ENCODE measurements around the gene INPP5D.

The INPP5D gene

DNA sequence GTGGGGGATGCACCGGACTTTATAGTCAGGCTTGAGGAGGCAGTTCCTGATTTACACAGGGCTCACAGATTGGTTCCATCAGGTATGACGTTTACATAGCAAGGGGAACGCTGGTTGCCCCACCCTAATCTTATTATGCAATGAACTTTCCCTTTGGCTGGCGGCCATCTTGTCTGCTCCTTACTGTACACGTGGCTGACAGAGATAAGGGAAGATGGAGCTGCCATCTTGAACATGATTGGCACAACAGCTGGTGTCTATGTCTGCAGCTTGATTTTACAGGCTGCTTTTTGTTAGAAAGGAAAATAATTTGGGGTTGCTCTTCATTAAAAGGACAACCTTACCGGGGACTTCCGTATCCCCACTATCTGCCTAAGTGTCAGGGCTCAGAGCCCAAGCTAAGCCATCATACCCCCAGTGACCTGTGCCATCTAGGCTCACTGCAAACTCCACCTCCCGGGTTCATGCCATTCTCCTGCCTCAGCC lies 157.8 kb downstream of the INPP5D start:
- no peak for TF ChIP-seq CTCF (IDR thresholded peaks at IDR 0.05; ENCODE audit: low read depth, low read length, missing control alignments)
- H3K4me3 ChIP-seq (ENCODE audit: low read depth, low read length) = no peak overlapping the region
- DNase-seq (ENCODE audit: low read depth) = no peak

DNA sequence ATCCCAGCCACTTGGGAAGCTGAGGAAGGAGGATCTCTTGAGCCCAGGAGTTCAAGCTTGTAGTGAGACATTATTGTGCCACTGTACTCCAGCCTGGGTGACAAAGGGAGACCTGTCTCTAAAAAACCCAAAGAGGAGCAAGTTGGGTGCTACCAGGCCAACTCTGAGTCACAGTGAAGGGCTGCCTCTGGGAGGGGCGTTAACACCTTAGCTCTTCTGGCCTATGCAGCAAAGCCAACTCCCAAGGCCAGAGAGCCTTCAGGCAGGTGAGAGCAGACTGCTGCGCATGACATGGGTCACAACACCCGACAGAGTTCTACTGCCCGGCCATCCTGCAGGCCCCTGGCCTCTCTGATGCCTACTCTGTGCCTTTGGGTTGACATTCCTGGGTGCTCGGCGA lies 158.7 kb downstream of the INPP5D start:
- TF ChIP-seq CTCF (IDR thresholded peaks at IDR 0.05; ENCODE audit: low read depth, low read length, missing control alignments) = no peak
- no peak for DNase-seq (ENCODE audit: low read depth)
- H3K4me3 ChIP-seq (ENCODE audit: low read depth, low read length) = no peak overlapping the region

DNA sequence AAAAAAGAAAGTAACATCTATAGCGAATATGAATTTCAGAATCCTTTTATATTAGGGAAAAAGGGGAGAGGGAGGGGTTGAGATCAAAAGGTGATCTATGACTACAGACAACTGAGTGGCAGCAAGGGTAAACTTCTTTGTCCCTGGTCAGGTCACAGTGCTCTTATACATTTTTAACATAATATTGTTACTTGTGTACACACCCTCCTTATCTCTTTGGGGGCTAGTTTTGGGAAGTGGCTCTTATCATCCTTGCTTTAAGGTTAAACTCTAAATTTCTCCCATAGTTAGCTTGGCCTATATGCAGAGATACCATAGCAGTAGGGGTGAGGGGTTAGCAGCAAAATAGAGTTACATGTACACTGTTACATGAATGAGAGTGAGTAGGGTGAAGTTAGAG lies 159.7 kb downstream of the INPP5D start:
- H3K4me3 ChIP-seq (ENCODE audit: low read depth, low read length) = no peak overlapping the region
- DNase-seq (ENCODE audit: low read depth) = no peak
- no peak for TF ChIP-seq CTCF (IDR thresholded peaks at IDR 0.05; ENCODE audit: low read depth, low read length, missing control alignments)

DNA sequence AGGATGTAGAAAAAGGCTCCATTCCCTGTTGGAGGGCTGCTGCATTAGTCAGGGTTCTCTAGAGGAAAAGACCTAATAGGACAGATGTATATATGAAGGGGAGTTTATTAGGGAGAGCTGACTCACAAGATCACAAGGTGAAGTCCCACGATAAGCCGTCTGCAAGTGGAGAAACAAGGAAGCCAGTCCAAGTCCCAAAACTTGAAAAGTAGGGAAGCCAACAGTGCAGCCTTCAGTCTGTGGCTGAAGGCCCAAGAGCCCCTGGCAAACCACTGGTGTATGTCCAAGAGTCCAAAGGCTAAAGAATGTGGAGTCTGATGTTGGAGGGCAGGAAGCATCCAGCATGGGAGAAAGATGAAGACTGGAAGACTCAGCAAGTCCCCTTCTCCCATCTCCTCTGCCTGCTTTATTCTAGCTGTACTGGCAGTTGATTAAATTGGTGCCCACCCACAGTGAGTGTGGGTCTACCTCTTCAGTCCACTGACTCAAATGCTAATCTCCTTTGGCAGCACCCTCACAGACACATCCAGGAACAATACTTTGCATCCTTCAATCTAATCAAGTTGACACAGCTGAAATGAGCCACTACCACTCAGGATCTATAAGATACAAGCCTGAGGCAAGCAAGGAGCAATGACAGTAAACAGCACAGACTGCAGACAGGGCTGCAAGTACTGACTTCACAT lies 161.4 kb downstream of the INPP5D start:
- no peak for TF ChIP-seq CTCF (IDR thresholded peaks at IDR 0.05; ENCODE audit: low read depth, low read length, missing control alignments)
- no peak overlapping the region for H3K4me3 ChIP-seq (ENCODE audit: low read depth, low read length)
- DNase-seq (ENCODE audit: low read depth) = no peak

DNA sequence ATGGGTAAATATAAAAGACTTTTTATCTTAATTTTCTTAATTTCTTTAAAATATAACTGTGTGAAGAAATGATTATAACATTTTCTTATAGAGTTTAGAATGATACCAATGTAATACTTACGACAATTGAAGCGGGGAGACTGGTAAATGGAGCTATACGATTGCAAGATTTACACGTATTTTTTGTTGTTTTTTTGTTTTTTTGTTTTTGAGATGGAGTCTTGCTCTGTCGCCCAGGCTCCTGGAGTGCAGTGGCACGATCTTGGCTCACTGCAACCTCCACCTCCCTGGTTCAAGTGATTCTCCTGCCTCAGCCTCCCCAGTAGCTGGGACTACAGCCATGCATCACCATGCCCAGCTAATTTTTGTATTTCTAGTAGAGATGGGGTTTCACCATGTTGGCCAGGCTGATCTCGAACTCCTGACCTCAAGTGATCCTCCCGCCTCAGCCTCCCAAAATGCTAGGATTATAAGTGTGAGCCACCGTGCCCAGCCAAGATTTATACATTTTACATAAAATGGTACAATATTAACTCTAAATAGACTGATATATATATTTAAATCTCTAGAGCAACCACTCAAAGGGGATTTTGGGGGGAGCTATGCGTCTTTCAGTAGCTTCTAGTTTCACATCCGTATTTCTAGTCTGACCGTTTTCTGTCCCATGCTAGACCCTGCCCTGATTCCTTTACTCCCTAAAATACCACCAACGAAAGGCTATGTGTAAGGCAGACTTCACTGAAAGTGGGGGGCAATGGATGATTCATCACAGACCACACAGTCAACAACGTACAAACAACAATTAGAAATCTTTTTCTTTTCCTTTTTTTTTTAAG lies 163.1 kb downstream of the INPP5D start:
- no peak for TF ChIP-seq CTCF (IDR thresholded peaks at IDR 0.05; ENCODE audit: low read depth, low read length, missing control alignments)
- no peak overlapping the region for H3K4me3 ChIP-seq (ENCODE audit: low read depth, low read length)
- peak; percentile 67 for DNase-seq (ENCODE audit: low read depth)

- no peak for TF ChIP-seq CTCF (IDR thresholded peaks at IDR 0.05; ENCODE audit: low read depth, low read length, missing control alignments)
- DNase-seq (ENCODE audit: low read depth) = no peak
- H3K4me3 ChIP-seq (ENCODE audit: low read depth, low read length) = no peak overlapping the region
Observed at GRCh38 chr2:233225230-233226068, 165.3 kb downstream of the INPP5D start.

Data from GM12864 (cell line).